SIG-M5 (cell line): Measurements from ENCODE around the gene GBF1.
"Not testable (repeated sequence)": the region's sequence is repeated elsewhere in the genome, so short reads cannot be mapped to it uniquely, and the experiment has no call there.

Source experiments
- DNase-seq: peaks from one replicate; lab custom pipeline; 2025; lab: John Stamatoyannopoulos, UW

Gene GBF1

GRCh38 chr10:102231357-102232318 is 13.7 kb upstream of the GBF1 start:
- DNase-seq: no peak

DNA sequence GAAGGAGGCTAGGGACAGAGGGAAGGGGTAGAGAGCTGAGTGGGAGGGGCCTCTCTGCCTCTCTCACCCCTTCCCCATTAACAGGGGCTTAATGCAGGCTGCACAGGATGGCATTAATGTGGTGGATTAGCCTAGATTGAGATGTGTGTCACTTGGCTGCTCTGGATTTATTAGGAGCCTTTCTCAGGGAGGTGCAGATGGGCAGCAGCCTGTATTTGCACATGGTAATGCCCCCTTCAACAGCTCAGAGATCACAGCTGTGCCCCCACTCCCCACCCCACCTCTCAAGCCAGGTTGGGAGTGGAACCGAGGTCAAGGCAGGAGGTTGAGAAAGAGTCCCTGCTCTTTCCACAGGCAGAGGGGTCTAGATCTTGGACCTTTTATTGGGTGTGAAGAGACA is 11.3 kb upstream of the GBF1 start:
- DNase-seq: no peak

GRCh38 chr10:102234888-102235597 is 10.3 kb upstream of the GBF1 start:
- no peak for DNase-seq

DNA sequence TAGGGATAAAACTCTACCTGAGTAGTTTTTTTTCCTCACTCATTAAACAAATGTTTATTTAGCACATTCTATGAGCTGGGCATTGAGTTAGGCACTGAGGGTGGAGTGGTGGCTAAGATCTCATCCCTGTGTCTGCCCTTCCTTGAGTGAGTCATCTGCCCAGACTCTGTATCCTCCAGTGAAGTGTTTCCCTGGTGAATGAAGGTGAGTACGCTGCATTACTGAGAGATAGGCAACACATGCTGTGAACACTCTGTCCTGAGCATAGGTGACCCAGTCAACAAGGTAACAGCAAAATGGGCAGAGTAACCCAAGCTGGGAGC is 9.8 kb upstream of the GBF1 start:
- no peak for DNase-seq

GRCh38 chr10:102236006-102236405 is 9.3 kb upstream of the GBF1 start:
- DNase-seq: no peak

GRCh38 chr10:102237711-102238252 is 7.5 kb upstream of the GBF1 start:
- no peak for DNase-seq

DNA sequence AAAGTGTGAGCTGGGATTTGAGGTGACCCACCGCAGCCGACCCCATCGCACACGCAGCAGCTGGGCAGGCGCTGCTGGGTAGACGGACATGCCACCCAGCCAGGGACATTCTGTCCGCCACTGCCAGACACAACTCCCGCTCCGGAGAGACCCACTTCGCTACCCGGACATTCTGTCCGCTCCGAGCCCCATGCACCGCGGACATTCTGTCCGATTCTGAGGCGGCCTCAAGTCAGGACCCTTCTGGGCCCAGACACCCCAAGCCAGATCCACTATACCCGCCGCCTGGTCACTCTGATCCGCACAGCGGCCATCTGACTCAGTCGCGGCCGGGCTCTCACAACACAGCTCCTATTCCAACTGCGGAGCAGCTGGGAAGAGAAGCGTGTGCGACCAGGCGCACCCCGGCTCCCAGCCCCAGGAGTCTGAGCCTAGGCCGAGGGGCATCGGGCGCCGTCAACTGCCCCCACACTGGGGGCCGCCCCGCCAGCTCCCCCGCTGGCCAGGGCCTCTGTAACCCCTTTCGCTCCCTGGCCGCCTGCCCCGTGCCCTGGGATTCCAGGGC is 4.8 kb upstream of the GBF1 start:
- no peak for DNase-seq

GRCh38 chr10:102241032-102241443 is 4.3 kb upstream of the GBF1 start:
- no peak for DNase-seq

GRCh38 chr10:102241444-102242117 is 3.8 kb upstream of the GBF1 start, which contains the start of gene PITX3:
Gene PITX3, minus strand, starts transcription at chr10:102241512. Its CDS starts 9,432 bp downstream, at chr10:102232080.
- DNase-seq: no peak

GRCh38 chr10:102242118-102242485 is 3.2 kb upstream of the GBF1 start:
- DNase-seq: no peak

- DNase-seq: no peak
These were observed 2.0 kb upstream of the GBF1 start for GRCh38 chr10:102243309-102243708.

GRCh38 chr10:102245932-102246251 is 560 bp downstream of the GBF1 start:
- DNase-seq: no peak

DNA sequence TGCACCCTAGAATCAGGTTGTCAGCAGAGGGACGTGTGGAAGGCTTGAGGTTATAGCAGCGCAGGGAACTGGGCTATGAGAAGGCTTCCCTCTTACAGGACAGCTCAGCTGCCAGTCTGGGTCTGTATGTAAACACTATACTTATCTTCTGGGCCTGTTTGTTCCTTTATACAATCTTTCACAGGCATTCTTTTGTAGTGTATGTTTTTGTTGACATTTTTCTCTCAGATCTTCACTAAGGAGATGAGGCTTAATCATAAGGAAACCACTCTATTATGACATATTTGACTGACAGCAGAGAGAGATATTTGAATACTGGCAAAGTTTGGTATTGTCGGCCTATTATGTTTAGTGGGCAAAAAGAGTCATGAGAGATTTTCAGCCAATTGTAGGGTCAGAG is 929 bp downstream of the GBF1 start:
- DNase-seq: no peak

GRCh38 chr10:102247734-102248133 is 2.4 kb downstream of the GBF1 start:
- DNase-seq: no peak

- not testable (repeated sequence) for DNase-seq
These were observed 7.2 kb downstream of the GBF1 start for GRCh38 chr10:102252508-102252907.

- no peak for DNase-seq
These were observed 9.1 kb downstream of the GBF1 start for GRCh38 chr10:102254426-102254825.

DNA sequence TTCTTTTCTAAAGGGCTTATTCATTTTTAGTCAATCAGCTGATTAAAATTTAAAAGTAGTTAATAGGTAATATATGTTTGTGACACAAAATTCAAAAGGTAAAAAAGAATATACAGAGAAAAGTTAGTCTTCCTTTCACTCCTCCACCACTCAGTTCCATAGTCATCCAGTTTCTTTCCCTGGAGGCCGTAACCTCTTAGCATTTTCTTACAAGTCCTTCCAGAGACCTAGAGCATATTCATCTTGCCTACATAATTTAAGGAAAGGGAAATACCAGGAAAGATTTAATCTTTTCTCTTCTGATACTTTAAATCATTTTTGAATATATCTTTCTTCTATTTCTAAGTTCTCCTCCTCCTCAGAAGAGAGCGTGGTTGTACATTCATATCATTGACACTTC is 10.1 kb downstream of the GBF1 start:
- no peak for DNase-seq

DNA sequence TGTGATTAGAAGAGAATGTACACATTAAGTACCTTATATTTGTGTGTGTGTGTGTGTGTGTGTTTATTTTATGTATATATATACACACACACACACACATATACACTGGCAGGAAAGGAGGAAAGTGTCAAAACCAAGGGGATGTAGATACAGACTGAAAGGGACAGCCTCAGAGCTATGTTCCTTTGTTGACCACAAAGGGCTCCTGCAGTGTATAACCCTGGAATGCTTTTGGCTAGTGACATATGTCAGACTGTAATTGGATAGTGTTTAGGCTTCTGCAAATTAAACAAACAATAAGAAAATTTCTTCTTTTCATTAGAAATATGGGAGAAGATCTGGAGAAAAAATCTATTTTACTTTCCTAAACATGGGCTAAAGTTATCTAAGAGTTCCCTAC is 15.9 kb downstream of the GBF1 start:
- DNase-seq: no peak

- DNase-seq: no peak
These were observed 16.5 kb downstream of the GBF1 start for GRCh38 chr10:102261842-102262241.

DNA sequence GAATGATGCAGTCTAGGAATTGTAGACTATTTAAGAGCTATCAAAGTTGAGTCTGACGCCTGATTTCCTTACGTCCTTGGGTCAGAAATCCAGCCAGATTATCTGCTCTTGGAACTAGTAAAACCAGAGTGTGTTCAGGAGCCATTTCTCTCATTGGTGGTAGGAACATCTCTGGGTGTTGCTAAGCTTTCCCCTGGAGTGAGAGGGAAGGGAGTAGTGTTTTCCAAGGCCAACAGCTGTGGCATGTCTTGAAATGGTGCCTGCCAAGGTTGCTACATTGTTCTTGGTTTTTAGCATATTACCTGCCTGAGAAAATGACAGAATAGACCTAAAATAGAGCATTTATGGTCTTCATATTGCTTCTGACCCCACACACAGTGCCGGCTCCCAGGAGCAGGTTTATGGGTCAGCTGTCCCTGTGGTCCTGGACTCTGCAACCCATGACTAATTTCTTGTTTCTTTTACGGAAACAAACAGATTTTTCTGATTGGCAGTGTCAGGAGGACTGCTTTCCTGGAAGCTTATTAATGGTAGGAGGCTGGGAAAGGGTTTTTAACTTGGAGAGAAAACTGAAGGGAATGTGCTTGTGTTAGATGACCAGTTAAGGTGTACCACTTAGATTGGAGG is 17.5 kb downstream of the GBF1 start:
- DNase-seq: no peak

DNA sequence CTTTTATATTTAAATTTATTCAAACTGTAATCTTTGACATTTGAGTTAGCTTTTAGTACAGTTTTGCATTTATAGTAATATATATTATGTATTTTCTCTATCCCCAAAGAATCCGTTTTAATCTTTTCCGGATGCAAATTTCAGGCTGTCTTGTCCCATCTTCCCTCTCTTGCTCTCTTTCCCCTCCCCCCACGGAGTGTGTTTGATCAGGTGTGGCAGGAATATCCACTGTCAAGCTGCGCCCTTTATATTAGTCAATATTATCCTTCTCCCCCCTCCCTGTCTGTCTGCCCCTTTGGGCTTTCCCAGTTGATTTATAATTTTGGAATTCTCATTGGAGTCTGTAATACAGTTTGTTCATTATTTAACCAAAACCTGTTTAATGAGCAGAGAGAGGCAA is 19.0 kb downstream of the GBF1 start:
- no peak for DNase-seq

DNA sequence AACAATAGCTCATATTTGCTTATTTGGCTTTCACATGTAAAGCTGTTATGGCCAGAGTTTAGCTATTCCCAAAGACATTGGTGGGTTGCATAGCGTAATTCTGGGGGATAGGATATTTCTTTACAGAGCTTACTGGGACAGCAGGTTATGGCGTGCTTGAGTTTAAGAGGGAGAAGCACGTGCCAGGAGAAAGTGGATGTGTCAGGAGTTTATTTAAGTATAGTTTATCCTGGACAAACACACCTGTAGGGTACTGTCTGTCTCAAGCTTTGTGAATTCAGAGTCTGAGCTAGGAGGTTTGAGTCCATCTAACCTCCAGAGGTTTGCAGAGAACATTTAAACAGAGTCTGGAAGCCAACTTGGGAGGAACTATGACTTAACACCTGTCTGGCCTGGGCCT is 21.3 kb downstream of the GBF1 start:
- DNase-seq: no peak
